HUES48 (cell line): ENCODE measurements around the gene TRIM77.
"Not testable (repeated sequence)": the region's sequence is repeated elsewhere in the genome, so short reads cannot be mapped to it uniquely, and the experiment has no call there.

ENCODE experiments used
- H3K27ac ChIP-seq: one replicate; pipeline ENCODE4 v1.7.0; 2013; ENCODE audit warnings: low read depth, low read length, inconsistent platforms
- H3K27me3 ChIP-seq: 2 replicates; pipeline ENCODE4 v1.6.1; 2013; ENCODE audit warnings: mild to moderate bottlenecking, low read length; ENCODE audit not compliant: control insufficient read depth, insufficient read depth
- H3K36me3 ChIP-seq: 2 replicates; pipeline ENCODE4 v1.6.1; 2013; ENCODE audit warnings: low read length; ENCODE audit not compliant: control insufficient read depth, insufficient read depth
- H3K4me1 ChIP-seq: 2 replicates; pipeline ENCODE4 v1.6.1; 2013; ENCODE audit warnings: mild to moderate bottlenecking, low read length; ENCODE audit not compliant: control insufficient read depth, insufficient read depth
- H3K4me3 ChIP-seq: 2 replicates; pipeline ENCODE4 v1.5.1; 2013; ENCODE audit warnings: mild to moderate bottlenecking, low read depth, low read length
- H3K9ac ChIP-seq: 2 replicates; pipeline ENCODE4 v1.6.1; 2013; ENCODE audit warnings: mild to moderate bottlenecking, low read depth, low read length, moderate library complexity
- H3K9me3 ChIP-seq: 2 replicates; pipeline ENCODE4 v1.6.1; 2013; ENCODE audit warnings: low read length; ENCODE audit not compliant: control insufficient read depth, insufficient read depth

Gene TRIM77

GRCh38 chr11:89730215-89730614 lies 20.1 kb downstream of the TRIM77 start:
- not testable (repeated sequence) for H3K4me1 ChIP-seq, H3K9ac ChIP-seq, H3K27ac ChIP-seq, H3K27me3 ChIP-seq, H3K36me3 ChIP-seq, H3K4me3 ChIP-seq, H3K9me3 ChIP-seq

- Histone ChIP-seq H3K9ac (no peak overlapping the region), H3K4me3 (no peak overlapping the region)
Observed at GRCh38 chr11:89736566-89736965, 26.5 kb downstream of the TRIM77 start.

GRCh38 chr11:89737116-89737515 lies 27.0 kb downstream of the TRIM77 start:
- no peak overlapping the region for H3K4me3 ChIP-seq
- H3K27me3 ChIP-seq = no peaks in the 10 kb centered on the region
- H3K36me3 ChIP-seq = no peaks in the 10 kb centered on the region
- no peak overlapping the region for H3K9ac ChIP-seq
- 0 out of 2 replicates have a peak, but pooled peaks cover 6% of the 10 kb centered on the region for H3K4me1 ChIP-seq
- H3K9me3 ChIP-seq = no peaks in the 10 kb centered on the region
- no peak overlapping the region for H3K27ac ChIP-seq

More at GRCh38 chr11:89736566-89736965, 26.5 kb downstream of the TRIM77 start:
- H3K27me3 ChIP-seq = no peaks in the 10 kb centered on the region
- H3K4me1 ChIP-seq = 0 out of 2 replicates have a peak, but pooled peaks cover 6% of the 10 kb centered on the region
- no peaks in the 10 kb centered on the region for H3K36me3 ChIP-seq
- H3K9me3 ChIP-seq = no peaks in the 10 kb centered on the region
- no peak overlapping the region for H3K27ac ChIP-seq

GRCh38 chr11:89741406-89741805 lies 31.3 kb downstream of the TRIM77 start:
- not testable (repeated sequence) for H3K4me1 ChIP-seq, H3K27ac ChIP-seq, H3K27me3 ChIP-seq, H3K9ac ChIP-seq, H3K36me3 ChIP-seq, H3K4me3 ChIP-seq, H3K9me3 ChIP-seq

- not testable (repeated sequence) for H3K36me3 ChIP-seq, H3K27me3 ChIP-seq, H3K4me1 ChIP-seq, H3K9ac ChIP-seq, H3K27ac ChIP-seq, H3K4me3 ChIP-seq, H3K9me3 ChIP-seq
Observed at GRCh38 chr11:89744158-89744557, 34.1 kb downstream of the TRIM77 start.

GRCh38 chr11:89750822-89751221 lies 40.7 kb downstream of the TRIM77 start:
- not testable (repeated sequence) for H3K27ac ChIP-seq, H3K9me3 ChIP-seq, H3K36me3 ChIP-seq, H3K9ac ChIP-seq, H3K27me3 ChIP-seq, H3K4me3 ChIP-seq, H3K4me1 ChIP-seq
